Lower leg skin (tissue), 3 donors: ENCODE measurements around the gene IRF1.

ENCODE experiments used
- CTCF ChIP-seq, 3 donors: fragments of 450-650 bp; IDR thresholded peaks; one replicate each; pipeline ENCODE4 v1.5.1; 2016; ENCODE audit warnings: antibody characterized with exemption in 3 of 3, mild to moderate bottlenecking in 3 of 3, moderate library complexity in 2 of 3
- POLR2A ChIP-seq, 2 donors: fragments of 450-650 bp; IDR thresholded peaks; one replicate each; pipeline ENCODE4 v1.6.1; 2016 to 2017; ENCODE audit warnings: antibody characterized with exemption in 2 of 2, mild to moderate bottlenecking in 1 of 2, moderate library complexity in 1 of 2

- TF ChIP-seq POLR2A (IDR thresholded peaks at IDR 0.05) = no peak
- no peak for TF ChIP-seq CTCF (IDR thresholded peaks at IDR 0.05)
These were observed 55.9 kb downstream of the IRF1 start for GRCh38 chr5:132434416-132435286.
